A549 (cell line): ENCODE results near the gene DCX. TPM values are rescaled to one million over a fixed set of nuclear protein-coding genes. Genes with fewer than 3 reads are reported as not detected.

Experiments used
- ATAC-seq, 2 experiments: fragments of 200-7000 bp in 1 of 2; fragments of >200 bp in 1 of 2; cut with Nextera tagmentation in 1 of 2; cut with Tn5 transposase in 1 of 2; 3 replicates each; pipeline versions ENCODE4 v1.8.0 to v1.9.1; 2018 to 2020; ENCODE audit warnings: mild to moderate bottlenecking in 1 of 2, moderate library complexity in 1 of 2
- CTCF ChIA-PET: fragments of 300-600 bp; sonication (Branson Sonifier 250); formaldehyde crosslinking; extraction: SDS; loops from one replicate; lab custom pipeline; 2021; ENCODE audit warnings: antibody characterized with exemption, inconsistent platforms; lab: Yijun Ruan, JAX
- POLR2A ChIA-PET: fragments of 350-600 bp; formaldehyde crosslinking; extraction: SDS; loops from one replicate; lab custom pipeline; 2021; ENCODE audit warnings: antibody characterized with exemption, inconsistent platforms; lab: Yijun Ruan, JAX
- DNase-seq, 2 experiments: peaks; one replicate each; pipeline versions ENCODE4 v3.0.0 to v3.0.0-alpha.2; 2011 to 2016; ENCODE audit warnings: low read depth in 1 of 2, low spot score in 1 of 2
- FAIRE-seq: peaks from 2 replicates; lab custom pipeline; 2011; peaks lifted over from hg19 to GRCh38; lab: Jason Lieb, UNC
- H3K27ac ChIP-seq, 2 experiments: fragments of >200 bp; sonication (Bioruptor Twin); formaldehyde crosslinking; 3 replicates each; pipeline ENCODE4 v1.5.1; 2016 to 2017
- H3K4me1 ChIP-seq: fragments of >200 bp; sonication (Bioruptor Twin); formaldehyde crosslinking; 3 replicates; pipeline ENCODE4 v1.6.1; 2016
- H3K4me2 ChIP-seq: fragments of >200 bp; sonication (Bioruptor Twin); formaldehyde crosslinking; 3 replicates; pipeline ENCODE4 v1.6.1; 2016
- H3K4me3 ChIP-seq: fragments of >200 bp; sonication (Bioruptor Twin); formaldehyde crosslinking; 3 replicates; pipeline ENCODE4 v1.5.1; 2016
- H3K9me3 ChIP-seq: fragments of >200 bp; sonication (Bioruptor Twin); formaldehyde crosslinking; 3 replicates; pipeline ENCODE4 v1.6.1; 2016
- BCL3 ChIP-seq: fragments of >200 bp; sonication (Bioruptor Twin); formaldehyde crosslinking; IDR thresholded peaks from 3 replicates; pipeline ENCODE4 v1.6.1; 2016
- BHLHE40 ChIP-seq: IDR thresholded peaks from 2 replicates; pipeline ENCODE4 v1.6.1; 2012; ENCODE audit warnings: low read depth, low read length, inconsistent platforms
- CBX2 ChIP-seq: fragments of 200-600 bp; sonication (generic); IDR thresholded peaks from 2 replicates; pipeline ENCODE4 v1.6.1; 2016; ENCODE audit warnings: low read depth, mild to moderate bottlenecking, borderline replicate concordance
- CEBPB ChIP-seq, 2 experiments: fragments of >200 bp in 1 of 2; sonication (Bioruptor Twin) in 1 of 2; formaldehyde crosslinking in 1 of 2; IDR thresholded peaks; 2 replicates each; pipeline ENCODE4 v1.6.1; 2012 to 2016
- ELK1 ChIP-seq: fragments of 150-350 bp; IDR thresholded peaks from 2 replicates; pipeline ENCODE4 v1.6.1; 2014; ENCODE audit warnings: low read depth, mild to moderate bottlenecking, low read length
- EP300 ChIP-seq, 2 experiments: fragments of >200 bp; sonication (Bioruptor Twin); formaldehyde crosslinking; IDR thresholded peaks; 2 replicates in 1 of 2; 3 replicates in 1 of 2; pipeline ENCODE4 v1.6.1; 2016 to 2017
- FOXS1 ChIP-seq: fragments of 250-450 bp; sonication (Bioruptor Pico); IDR thresholded peaks from 2 replicates; pipeline ENCODE4 v1.5.0; 2020; ENCODE audit warnings: mild to moderate bottlenecking, moderate library complexity
- GATA3 ChIP-seq: IDR thresholded peaks from 2 replicates; pipeline ENCODE4 v1.6.1; 2012; ENCODE audit warnings: borderline replicate concordance
- HEYL ChIP-seq: fragments of 250-450 bp; sonication (Bioruptor Pico); IDR thresholded peaks from 2 replicates; pipeline ENCODE4 v1.8.0; 2021; ENCODE audit warnings: mild to moderate bottlenecking, moderate library complexity
- HOXA7 ChIP-seq: fragments of 250-450 bp; sonication (Bioruptor Pico); IDR thresholded peaks from 2 replicates; pipeline ENCODE4 v1.5.0; 2020; ENCODE audit warnings: mild to moderate bottlenecking, moderate library complexity
- HOXB13 ChIP-seq: fragments of 250-450 bp; sonication (Bioruptor Pico); IDR thresholded peaks from 2 replicates; pipeline ENCODE4 v1.5.0; 2020; ENCODE audit warnings: low read depth, mild to moderate bottlenecking, moderate library complexity
- JUN ChIP-seq, 2 experiments: fragments of >200 bp; sonication (Bioruptor Twin); formaldehyde crosslinking; IDR thresholded peaks; 2 replicates in 1 of 2; 3 replicates in 1 of 2; pipeline ENCODE4 v1.6.1; 2016 to 2017
- KDM1A ChIP-seq: fragments of 200-600 bp; sonication (generic); IDR thresholded peaks from 2 replicates; pipeline ENCODE4 v1.6.1; 2016; ENCODE audit warnings: low read depth, mild to moderate bottlenecking
- MAZ ChIP-seq: fragments of 150-350 bp; IDR thresholded peaks from 2 replicates; pipeline ENCODE4 v1.6.1; 2014; ENCODE audit warnings: antibody characterized with exemption, low read depth, low read length, borderline replicate concordance
- NFE2L2 ChIP-seq: fragments of 150-350 bp; conservative IDR thresholded peaks from 2 replicates; pipeline ENCODE4 v1.6.1; 2014; ENCODE audit warnings: low read length
- PHF8 ChIP-seq: fragments of 200-600 bp; sonication (generic); IDR thresholded peaks from 2 replicates; pipeline ENCODE4 v1.6.1; 2016; ENCODE audit warnings: low read depth, mild to moderate bottlenecking, antibody characterized with exemption, moderate library complexity, borderline replicate concordance
- POLR2A ChIP-seq: IDR thresholded peaks from 2 replicates; pipeline ENCODE4 v1.6.1; 2012; ENCODE audit warnings: mild to moderate bottlenecking, low read length
- RAD21 ChIP-seq, 2 experiments: fragments of >200 bp in 1 of 2; sonication (Bioruptor Twin) in 1 of 2; formaldehyde crosslinking in 1 of 2; IDR thresholded peaks in 1 of 2; conservative IDR thresholded peaks in 1 of 2; 2 replicates in 1 of 2; 3 replicates in 1 of 2; pipeline ENCODE4 v1.6.1; 2012 to 2018; ENCODE audit warnings: inconsistent platforms in 1 of 2
- SMC3 ChIP-seq: fragments of >200 bp; sonication (Bioruptor Twin); formaldehyde crosslinking; IDR thresholded peaks from 3 replicates; pipeline ENCODE4 v1.6.1; 2018; ENCODE audit warnings: inconsistent platforms
- SREBF2 ChIP-seq: fragments of 450-650 bp; IDR thresholded peaks from 2 replicates; pipeline ENCODE4 v1.6.1; 2014; ENCODE audit warnings: mild to moderate bottlenecking, moderate library complexity
- USF2 ChIP-seq: fragments of 450-650 bp; IDR thresholded peaks from 2 replicates; pipeline ENCODE4 v1.6.1; 2014; ENCODE audit warnings: antibody characterized with exemption
- ZC3H11A ChIP-seq: fragments of 450-650 bp; IDR thresholded peaks from 2 replicates; pipeline ENCODE4 v1.6.1; 2014; ENCODE audit warnings: antibody characterized with exemption, mild to moderate bottlenecking
- ZFP36 ChIP-seq: fragments of 450-650 bp; IDR thresholded peaks from 2 replicates; pipeline ENCODE4 v1.6.1; 2014; ENCODE audit warnings: borderline replicate concordance; ENCODE audit not compliant: partially characterized antibody
- ZSCAN20 ChIP-seq: fragments of 250-450 bp; sonication (Bioruptor Pico); IDR thresholded peaks from 2 replicates; pipeline ENCODE4 v1.8.0; 2022; ENCODE audit warnings: mild to moderate bottlenecking, moderate library complexity
- WGBS: methylation state at CpG from one replicate; pipeline ENCODE4 v1.1.6; 2017; ENCODE audit errors: missing lambda C conversion rate; 5-methylcytosine and 5-hydroxymethylcytosine counted together
- polyA plus RNA-seq, 4 experiments: library from polyadenylated mRNA; depleted of rRNA in 3 of 4; stranded (reverse); fragments of >200 nt; fragmentation: RNase III in 1 of 4; extraction: RNeasy Plus Mini Kit Qiagen cat#74134 plus additional on column Dnase treatment in 1 of 4; gene quantifications; 2 replicates in 3 of 4; 3 replicates in 1 of 4; pipeline ENCODE4 v1.2.3, GENCODE V29; 2011 to 2017
- TF ChIP-seq, protein P1 (sequence below): fragments of 250-450 bp; sonication (Bioruptor Pico); IDR thresholded peaks from 2 replicates; pipeline ENCODE4 v1.5.0; 2020; ENCODE audit warnings: low read depth, mild to moderate bottlenecking, moderate library complexity
- TF ChIP-seq, protein P2 (sequence below): fragments of 200-600 bp; sonication (generic); IDR thresholded peaks from 2 replicates; pipeline ENCODE4 v1.6.1; 2016; ENCODE audit warnings: antibody characterized with exemption, mild to moderate bottlenecking, moderate library complexity

Gene DCX
- polyA plus RNA-seq, 2 of the 4 experiments (the other 2 are of a cell fraction): not detected

DNA sequence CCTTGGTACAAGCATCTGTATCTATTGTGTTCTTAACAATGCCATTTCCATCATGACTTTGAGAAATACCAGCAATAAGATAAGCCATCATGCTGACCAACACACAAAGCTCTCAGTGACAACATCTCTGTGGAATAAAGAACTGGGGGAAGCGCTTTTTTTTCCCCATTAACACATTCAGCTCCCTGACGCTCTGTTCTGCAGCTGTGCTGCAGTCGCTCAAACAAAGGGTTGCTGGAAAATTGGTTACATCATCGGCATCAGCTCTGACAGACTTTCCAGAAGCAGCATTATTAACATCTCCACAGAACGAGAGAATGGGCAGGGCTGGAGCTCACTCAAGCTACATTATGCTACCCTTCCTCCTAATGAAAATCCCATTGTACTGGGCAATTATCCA lies 39.9 kb downstream of the DCX start:
- Histone ChIP-seq H3K9me3 (no peaks in the 10 kb centered on the region), H3K4me2 (no peak overlapping the region), H3K4me1 (no peaks in the 10 kb centered on the region), H3K27ac (no peak overlapping the region), H3K4me3 (no peak overlapping the region)
- CTCF ChIA-PET: no interaction called here
- DNase-seq (no peak), ATAC-seq (no peak), FAIRE-seq (no peak)
- no peak for TF ChIP-seq ZSCAN20 (CRISPR knock-in tag)
- TF ChIP-seq FOXS1 (CRISPR knock-in tag): no peak
- no peak for TF ChIP-seq PHF8
- no peak for TF ChIP-seq HOXB13 (CRISPR knock-in tag)
- TF ChIP-seq ZFP36: no peak
- TF ChIP-seq JUN (IDR thresholded peaks at IDR 0.05): no peak
- 8% methylated on average over 4 of the region's 5 CpGs for WGBS
- POLR2A ChIA-PET: no interaction called here

DNA sequence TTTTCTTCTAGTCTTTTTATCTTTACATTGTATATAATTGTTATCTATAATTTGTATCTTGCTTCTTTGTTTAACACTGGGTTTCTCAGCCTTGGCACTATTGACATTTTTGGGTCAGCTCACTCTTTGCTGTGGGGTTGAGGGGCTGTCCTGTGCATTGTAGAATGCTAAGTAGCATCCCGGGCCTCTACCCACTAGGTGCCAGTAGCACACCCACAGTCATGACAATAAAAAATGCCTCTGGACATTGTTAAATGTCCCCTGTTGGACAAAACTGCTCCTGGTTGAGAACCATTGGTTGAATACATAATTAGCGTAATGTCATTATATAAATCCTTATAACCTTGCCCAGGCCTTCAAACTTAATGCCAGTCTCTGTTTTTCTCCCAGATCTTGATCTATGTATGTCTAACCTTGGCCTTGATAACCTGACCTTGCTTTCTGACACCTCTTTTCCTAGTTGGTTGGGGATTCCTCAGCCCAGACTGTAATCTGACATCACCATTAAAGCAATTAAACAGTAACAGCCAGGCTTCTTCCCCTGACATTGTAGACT lies 46.1 kb downstream of the DCX start:
- Histone ChIP-seq H3K27ac (no peak overlapping the region), H3K9me3 (no peaks in the 10 kb centered on the region), H3K4me3 (no peak overlapping the region)
- ATAC-seq (no peak), DNase-seq (no peak)
- POLR2A ChIA-PET: no interaction called here
- TF ChIP-seq EP300 (IDR thresholded peaks at IDR 0.05) (no peak), NFE2L2 (no peak), USF2 (no peak), ELK1 (no peak), ZSCAN20 (CRISPR knock-in tag) (no peak), RAD21 (conservative IDR thresholded peaks at IDR 0.05 in 1 of 2, IDR thresholded peaks at IDR 0.05 in 1 of 2) (no peak), HOXB13 (CRISPR knock-in tag) (no peak)
- TF ChIP-seq, protein P1, sequence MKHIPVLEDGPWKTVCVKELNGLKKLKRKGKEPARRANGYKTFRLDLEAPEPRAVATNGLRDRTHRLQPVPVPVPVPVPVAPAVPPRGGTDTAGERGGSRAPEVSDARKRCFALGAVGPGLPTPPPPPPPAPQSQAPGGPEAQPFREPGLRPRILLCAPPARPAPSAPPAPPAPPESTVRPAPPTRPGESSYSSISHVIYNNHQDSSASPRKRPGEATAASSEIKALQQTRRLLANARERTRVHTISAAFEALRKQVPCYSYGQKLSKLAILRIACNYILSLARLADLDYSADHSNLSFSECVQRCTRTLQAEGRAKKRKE (CRISPR knock-in tag): no peak
- TF ChIP-seq, protein P2, sequence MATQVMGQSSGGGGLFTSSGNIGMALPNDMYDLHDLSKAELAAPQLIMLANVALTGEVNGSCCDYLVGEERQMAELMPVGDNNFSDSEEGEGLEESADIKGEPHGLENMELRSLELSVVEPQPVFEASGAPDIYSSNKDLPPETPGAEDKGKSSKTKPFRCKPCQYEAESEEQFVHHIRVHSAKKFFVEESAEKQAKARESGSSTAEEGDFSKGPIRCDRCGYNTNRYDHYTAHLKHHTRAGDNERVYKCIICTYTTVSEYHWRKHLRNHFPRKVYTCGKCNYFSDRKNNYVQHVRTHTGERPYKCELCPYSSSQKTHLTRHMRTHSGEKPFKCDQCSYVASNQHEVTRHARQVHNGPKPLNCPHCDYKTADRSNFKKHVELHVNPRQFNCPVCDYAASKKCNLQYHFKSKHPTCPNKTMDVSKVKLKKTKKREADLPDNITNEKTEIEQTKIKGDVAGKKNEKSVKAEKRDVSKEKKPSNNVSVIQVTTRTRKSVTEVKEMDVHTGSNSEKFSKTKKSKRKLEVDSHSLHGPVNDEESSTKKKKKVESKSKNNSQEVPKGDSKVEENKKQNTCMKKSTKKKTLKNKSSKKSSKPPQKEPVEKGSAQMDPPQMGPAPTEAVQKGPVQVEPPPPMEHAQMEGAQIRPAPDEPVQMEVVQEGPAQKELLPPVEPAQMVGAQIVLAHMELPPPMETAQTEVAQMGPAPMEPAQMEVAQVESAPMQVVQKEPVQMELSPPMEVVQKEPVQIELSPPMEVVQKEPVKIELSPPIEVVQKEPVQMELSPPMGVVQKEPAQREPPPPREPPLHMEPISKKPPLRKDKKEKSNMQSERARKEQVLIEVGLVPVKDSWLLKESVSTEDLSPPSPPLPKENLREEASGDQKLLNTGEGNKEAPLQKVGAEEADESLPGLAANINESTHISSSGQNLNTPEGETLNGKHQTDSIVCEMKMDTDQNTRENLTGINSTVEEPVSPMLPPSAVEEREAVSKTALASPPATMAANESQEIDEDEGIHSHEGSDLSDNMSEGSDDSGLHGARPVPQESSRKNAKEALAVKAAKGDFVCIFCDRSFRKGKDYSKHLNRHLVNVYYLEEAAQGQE: no peak
- TF ChIP-seq, all 56 proteins: peak for 0
- Histone ChIP-seq H3K4me1 (no peaks in the 10 kb centered on the region), H3K4me2 (no peak overlapping the region)
- 0% methylated on average over 2 of the region's 2 CpGs for WGBS
- FAIRE-seq: no peak
- CTCF ChIA-PET: no interaction called here

GRCh38 chrX:111363741-111364140 lies 48.3 kb downstream of the DCX start:
- H3K9me3 ChIP-seq: no peaks in the 10 kb centered on the region
- H3K4me3 ChIP-seq: no peak overlapping the region
- H3K27ac ChIP-seq: no peak overlapping the region
- H3K4me1 ChIP-seq: no peaks in the 10 kb centered on the region
- POLR2A ChIA-PET: no interaction called here
- CTCF ChIA-PET: no interaction called here
- DNase-seq (no peak), FAIRE-seq (peak; percentile 7), ATAC-seq (no peak)
- WGBS: 29% methylated on average over 3 of the region's 3 CpGs
- TF ChIP-seq SREBF2: no peak
- TF ChIP-seq CBX2: no peak
- TF ChIP-seq SMC3: no peak
- no peak for TF ChIP-seq ZC3H11A
- TF ChIP-seq POLR2A: no peak
- TF ChIP-seq MAZ: no peak
- no peak for TF ChIP-seq KDM1A
- TF ChIP-seq FOXS1 (CRISPR knock-in tag): no peak
- TF ChIP-seq ZSCAN20 (CRISPR knock-in tag): no peak
- TF ChIP-seq BCL3: no peak
- TF ChIP-seq GATA3: no peak
- TF ChIP-seq HOXB13 (CRISPR knock-in tag): no peak
- no peak for TF ChIP-seq CEBPB (IDR thresholded peaks at IDR 0.05)
- no peak for TF ChIP-seq HEYL (CRISPR knock-in tag)
- TF ChIP-seq RAD21 (conservative IDR thresholded peaks at IDR 0.05 in 1 of 2, IDR thresholded peaks at IDR 0.05 in 1 of 2): no peak
- no peak for TF ChIP-seq BHLHE40
- TF ChIP-seq HOXA7 (CRISPR knock-in tag): no peak
- H3K4me2 ChIP-seq: no peak overlapping the region
